NCI-H774 (cell line): ENCODE measurements around the gene CLEC1A.
"Not testable (repeated sequence)": the region's sequence is repeated elsewhere in the genome, so short reads cannot be mapped to it uniquely, and the experiment has no call there.

Source experiments
- DNase-seq: peaks from one replicate; lab custom pipeline; 2025; lab: John Stamatoyannopoulos, UW

CLEC1A gene

DNA sequence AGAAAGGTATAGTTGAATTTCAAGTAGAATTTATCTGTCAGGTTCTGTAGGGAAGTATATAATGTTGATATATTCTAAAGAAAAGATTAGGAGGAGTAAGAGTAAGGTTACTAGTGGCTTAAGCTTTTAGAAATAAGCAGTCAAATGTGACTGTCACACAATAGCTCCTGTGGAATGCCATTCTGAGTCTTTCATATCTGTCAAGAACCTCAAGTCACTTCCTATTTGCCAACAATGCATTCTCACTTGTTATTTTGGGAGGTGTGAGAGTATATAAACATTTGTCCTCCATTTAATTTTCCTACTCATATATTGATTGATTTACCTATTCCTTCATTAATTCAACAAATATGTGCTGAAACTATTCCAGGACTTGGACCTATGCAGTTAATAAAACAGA lies 56.6 kb downstream of the CLEC1A start:
- no peak for DNase-seq

DNA sequence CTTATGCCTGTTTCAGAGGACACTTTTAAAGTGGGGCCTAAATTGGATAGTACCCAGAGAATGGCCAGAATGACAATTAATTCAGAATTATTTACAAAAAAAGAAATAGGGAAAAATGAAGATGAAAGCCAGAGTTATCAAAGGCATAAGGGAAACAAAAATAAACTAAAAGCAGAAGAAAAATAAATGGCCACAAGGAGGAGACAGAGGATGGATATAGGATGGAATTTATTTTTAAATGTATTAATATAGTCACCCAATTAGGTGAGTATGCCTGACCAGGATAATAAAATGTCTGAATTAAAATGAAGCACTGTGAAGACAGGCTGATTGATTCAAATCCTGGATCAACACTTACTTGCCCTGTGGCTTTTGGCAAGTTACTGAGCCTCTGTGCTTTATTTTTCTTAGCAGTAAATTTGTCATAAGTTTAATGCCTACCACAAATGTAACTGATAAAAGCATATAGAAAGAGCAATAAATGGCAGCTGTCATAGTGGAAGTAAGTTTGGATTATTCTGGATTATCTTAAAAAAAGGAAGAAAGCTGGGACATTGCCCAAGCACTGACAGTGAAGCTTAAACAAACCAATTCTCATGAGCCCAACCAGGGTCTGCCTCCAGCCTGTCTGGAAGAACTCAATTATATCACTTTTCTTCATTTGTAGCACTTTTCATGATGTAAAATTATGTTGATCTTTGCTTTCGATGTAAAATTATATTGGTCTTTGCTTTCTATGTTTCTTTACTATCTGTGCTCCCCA lies 64.8 kb downstream of the CLEC1A start:
- DNase-seq = no peak

DNA sequence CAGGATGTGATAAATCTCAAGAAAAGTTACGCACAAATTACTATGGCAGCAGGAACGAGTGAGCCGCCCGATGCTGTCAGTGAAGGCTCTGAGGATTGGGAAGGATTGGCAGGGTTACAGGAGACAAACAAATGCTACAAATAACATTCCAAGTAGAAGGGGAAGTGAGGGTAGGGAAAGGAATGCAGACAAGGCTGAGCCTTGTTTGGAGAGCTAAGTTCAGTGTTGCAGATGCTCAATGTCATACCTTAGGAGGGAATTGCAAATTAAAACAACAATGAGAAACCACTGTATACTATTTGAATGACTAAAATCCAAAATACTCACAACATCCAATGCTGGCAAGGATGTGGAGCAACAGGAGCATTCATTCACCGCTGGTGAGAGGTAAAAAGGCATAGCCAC lies 67.0 kb downstream of the CLEC1A start:
- DNase-seq = no peak

DNA sequence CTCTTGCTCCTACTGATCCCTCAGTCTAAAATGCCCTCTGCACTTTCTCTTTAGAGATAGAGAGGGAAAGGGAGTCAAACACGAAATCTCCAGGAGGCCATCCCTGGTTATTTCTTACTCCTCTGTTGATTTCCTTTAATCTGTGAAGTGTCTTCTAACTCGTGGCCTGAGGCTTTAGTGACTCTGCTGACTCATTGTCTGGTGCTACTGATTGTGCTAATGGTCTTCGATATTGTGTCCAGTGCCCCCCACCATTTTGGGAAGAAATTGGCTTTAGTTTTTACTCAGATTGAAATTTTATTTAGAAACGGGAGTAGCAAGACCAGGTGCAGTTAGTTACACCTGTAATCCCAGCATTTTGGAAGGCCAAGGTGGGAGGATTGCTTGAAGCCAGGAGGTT lies 67.5 kb downstream of the CLEC1A start:
- no peak for DNase-seq

DNA sequence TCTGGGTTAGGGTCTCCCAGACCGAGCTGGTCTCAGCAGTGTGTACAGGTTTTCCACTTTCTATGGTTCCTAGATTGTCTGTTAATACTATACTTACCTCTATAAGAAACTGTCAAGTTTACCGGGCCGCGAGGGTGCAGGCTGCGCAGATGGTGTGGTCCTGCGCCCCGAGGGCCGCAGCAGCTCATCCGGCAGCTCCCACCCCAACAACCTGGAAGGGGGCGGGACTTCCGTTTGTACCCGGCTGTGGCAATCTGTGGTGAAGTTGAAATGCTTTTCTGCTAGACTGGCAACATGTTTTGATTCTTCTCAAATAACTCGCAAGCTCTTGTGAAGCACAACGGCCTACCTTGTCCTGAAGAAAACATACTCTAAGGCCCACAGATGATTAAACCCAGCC lies 68.3 kb downstream of the CLEC1A start, which contains the start of gene CLEC9A:
CLEC9A (plus strand) TSS at position 237 of the 400 bp plus-strand sequence. CDS start 22,006 bp downstream, outside the sequence.
- DNase-seq = no peak

- no peak for DNase-seq
Observed at GRCh38 chr12:10027721-10028120, 71.1 kb downstream of the CLEC1A start.

DNA sequence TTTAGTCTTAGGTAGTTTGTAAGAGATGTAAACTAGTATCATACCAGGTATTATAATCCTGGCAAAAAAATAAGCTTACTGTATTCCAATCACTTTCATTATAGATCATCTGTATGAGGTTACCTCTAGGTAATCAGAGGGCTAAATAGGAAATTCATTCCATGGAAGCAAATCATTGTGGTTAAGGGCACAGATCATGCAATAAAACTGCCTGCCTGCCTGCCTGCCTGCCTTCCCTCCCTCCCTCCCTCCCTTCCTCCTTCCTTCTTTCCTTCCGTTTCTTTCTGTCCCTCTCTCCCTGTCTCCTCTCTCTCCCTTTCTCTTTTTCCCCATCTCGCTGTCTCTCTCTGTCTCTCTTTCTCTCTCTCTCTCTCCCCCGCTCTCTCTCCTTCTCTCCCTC lies 71.5 kb downstream of the CLEC1A start:
- no peak for DNase-seq

DNA sequence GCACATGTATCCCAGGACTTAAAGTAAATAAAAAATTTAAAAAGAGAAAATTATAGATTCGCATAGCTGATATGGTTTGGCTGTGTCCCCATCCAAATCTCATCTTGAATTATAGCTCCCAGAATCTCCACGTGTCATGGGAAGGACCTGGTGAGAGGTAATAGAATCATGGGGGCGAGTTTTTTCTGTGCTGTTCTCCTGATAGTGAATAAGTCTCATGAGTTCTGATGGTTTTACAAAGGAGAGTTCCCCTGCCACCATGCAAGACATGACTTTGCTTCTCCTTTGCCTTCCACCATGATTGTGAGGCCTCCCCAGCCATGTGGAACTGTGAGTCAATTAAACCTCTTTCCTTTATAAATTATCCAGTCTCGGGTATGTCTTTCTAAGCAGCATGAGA lies 72.1 kb downstream of the CLEC1A start:
- not testable (repeated sequence) for DNase-seq

- DNase-seq = no peak
Observed at GRCh38 chr12:10025236-10025635, 73.5 kb downstream of the CLEC1A start.

DNA sequence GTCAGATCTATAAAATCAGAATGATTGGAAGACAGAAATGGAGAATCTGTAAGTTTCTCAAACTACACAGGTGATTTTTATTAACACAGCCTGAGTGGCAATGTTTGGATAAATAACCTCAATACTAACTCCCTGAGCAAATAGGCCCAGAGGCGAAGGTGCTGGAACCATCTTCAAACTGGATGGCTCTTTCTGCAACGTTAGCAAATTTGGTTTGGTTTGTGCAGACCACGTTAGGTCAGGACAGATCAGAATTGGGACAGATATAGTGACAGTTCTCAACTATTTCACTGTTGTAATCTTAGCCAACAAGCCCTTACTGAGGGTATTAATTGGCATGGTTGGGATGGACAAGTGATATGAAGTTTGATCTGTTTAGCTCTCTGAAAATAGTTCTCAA lies 77.4 kb downstream of the CLEC1A start:
- DNase-seq = no peak
